ENCODE results near the gene SOS1. TPM values are rescaled to one million over a fixed set of nuclear protein-coding genes. Genes with fewer than 3 reads are reported as not detected.

SOS1 gene
- total and polyA plus RNA-seq, 9 donors: 14.4 to 70.1 (median 41.8) TPM

DNA sequence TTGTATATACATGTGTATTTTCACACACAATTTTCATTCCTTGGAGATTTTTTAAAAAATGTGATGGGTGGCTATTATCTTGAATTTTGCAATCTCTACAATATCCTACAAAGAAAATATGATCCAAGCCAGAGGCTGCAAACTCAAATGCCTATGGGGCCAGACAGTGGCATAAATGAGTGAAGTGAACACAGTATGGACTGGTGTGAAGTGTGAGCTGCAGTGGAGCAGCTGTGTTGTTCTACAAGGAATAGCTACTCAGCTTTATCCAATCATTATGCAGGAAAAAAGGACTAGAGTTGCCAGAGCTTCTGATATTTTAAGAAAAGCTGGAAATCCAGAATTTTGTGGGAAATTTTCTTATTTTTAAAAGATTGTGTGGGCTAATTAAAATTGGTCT is 169.1 kb downstream of the SOS1 start:
- TF ChIP-seq EP300 (IDR thresholded peaks at IDR 0.05) (no peak), POLR2A (IDR thresholded peaks at IDR 0.05) (no peak)
- TF ChIP-seq, protein P1, sequence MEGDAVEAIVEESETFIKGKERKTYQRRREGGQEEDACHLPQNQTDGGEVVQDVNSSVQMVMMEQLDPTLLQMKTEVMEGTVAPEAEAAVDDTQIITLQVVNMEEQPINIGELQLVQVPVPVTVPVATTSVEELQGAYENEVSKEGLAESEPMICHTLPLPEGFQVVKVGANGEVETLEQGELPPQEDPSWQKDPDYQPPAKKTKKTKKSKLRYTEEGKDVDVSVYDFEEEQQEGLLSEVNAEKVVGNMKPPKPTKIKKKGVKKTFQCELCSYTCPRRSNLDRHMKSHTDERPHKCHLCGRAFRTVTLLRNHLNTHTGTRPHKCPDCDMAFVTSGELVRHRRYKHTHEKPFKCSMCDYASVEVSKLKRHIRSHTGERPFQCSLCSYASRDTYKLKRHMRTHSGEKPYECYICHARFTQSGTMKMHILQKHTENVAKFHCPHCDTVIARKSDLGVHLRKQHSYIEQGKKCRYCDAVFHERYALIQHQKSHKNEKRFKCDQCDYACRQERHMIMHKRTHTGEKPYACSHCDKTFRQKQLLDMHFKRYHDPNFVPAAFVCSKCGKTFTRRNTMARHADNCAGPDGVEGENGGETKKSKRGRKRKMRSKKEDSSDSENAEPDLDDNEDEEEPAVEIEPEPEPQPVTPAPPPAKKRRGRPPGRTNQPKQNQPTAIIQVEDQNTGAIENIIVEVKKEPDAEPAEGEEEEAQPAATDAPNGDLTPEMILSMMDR (IDR thresholded peaks at IDR 0.05): no peak
- no peak for DNase-seq
- intact Hi-C loops (cut with DNase I): loop anchor here in 1 of 4 donors (10.0 kb wide), 1 partner anchor 83 kb away; no protein-coding TSS in a partner anchor
- Histone ChIP-seq H3K36me3 (no peaks in the 10 kb centered on the region), H3K4me3 (no peak overlapping the region), H3K27me3 (no peaks in the 10 kb centered on the region), H3K27ac (no peak overlapping the region), H3K9me3 (no peaks in the 10 kb centered on the region), H3K4me1 (ENCODE audit: insufficient read depth) (peaks cover 2% of the 10 kb centered on the region)

DNA sequence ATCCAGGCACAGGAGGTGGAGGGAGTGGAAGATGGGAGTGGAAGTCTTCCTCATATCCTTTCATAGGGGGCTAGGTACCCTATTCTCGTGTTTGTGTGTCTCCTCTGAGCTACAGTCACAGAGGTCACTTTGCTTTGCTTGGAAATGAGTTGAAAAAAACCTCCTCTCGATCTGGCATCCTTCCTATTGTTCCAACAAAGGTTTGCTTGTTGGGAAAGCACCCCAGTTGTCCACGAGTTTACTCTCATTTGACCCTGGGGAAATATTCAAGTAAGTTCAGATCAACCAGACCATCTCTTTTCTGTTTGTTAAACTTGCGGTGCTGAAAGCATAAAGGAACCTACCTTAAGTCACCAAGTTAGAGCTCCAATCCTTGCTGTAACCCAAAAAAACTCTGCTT is 171.9 kb downstream of the SOS1 start:
- DNase-seq: no peak
- Histone ChIP-seq H3K36me3 (no peaks in the 10 kb centered on the region), H3K27ac (no peak overlapping the region), H3K27me3 (no peaks in the 10 kb centered on the region), H3K4me3 (no peak overlapping the region), H3K9me3 (no peaks in the 10 kb centered on the region), H3K4me1 (ENCODE audit: insufficient read depth) (peaks cover 2% of the 10 kb centered on the region)
- 73 to 79% (median 78%) methylated on average over 4 of the region's 4 CpGs for WGBS, 3 donors
- intact Hi-C loops (cut with DNase I): no loop called here
- TF ChIP-seq, protein P1 (IDR thresholded peaks at IDR 0.05): no peak

- no peaks in the 10 kb centered on the region for H3K27me3 ChIP-seq
- WGBS, 3 donors: 83 to 87% (median 86%) methylated on average over 3 of the region's 3 CpGs
- no peaks in the 10 kb centered on the region for H3K9me3 ChIP-seq
- H3K4me1 ChIP-seq (ENCODE audit: insufficient read depth): peaks cover 2% of the 10 kb centered on the region
- intact Hi-C loops (cut with DNase I): no loop called here
- H3K4me3 ChIP-seq: no peak overlapping the region
- H3K27ac ChIP-seq: no peak overlapping the region
- DNase-seq: no peak
- no peak for TF ChIP-seq POLR2A (IDR thresholded peaks at IDR 0.05)
- TF ChIP-seq, protein P1 (IDR thresholded peaks at IDR 0.05): no peak
- TF ChIP-seq EP300 (IDR thresholded peaks at IDR 0.05): no peak
- H3K36me3 ChIP-seq: no peaks in the 10 kb centered on the region
Measured at GRCh38 chr2:38948387-38948882, 172.4 kb downstream of the SOS1 start.

DNA sequence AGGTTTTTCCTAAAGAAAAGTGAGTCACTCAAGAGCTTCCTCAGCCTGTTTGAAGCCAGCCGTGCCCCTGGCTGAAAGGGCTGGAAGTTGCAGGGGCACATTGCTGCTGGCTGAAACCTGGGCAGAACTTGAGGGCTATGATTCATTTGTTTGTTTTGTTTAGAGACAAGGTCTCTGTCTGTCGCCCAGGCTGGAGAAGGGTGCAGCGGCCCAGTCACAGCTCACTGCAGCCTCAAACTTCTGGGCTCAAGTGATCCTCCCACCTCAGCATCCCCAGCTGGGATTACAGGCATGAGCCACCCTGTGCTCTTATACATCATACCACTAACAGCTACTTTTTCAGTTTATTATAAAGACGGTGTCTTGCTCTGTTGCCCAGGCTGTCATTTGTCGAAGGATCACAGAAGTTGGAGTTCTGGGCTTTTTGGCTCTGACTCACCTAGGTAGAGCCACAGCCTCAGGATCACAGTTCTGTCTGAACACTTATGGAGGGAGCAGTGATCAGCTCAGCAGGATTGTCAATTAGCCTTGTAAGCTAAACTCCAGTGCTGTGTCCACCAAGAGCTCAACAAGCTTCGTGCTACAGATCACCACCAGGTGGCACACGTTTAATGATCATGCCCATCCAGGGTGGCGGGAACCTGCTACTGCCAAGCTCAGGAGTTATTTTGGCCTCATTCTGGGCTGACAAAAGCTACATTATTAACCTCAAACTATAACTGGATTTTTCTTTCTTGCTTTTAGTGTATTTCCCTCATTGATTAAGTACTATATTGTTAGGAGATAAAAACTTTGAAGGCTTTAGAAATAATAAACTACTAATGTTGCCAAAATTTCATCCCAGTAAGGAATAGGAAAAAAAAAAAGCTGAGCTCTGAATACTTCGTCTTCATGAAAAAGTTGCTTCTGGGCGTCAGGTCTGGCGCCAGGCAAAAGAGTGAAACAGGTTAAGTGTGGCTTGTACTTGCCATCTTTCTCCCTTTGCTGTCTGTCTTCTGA is 173.3 kb downstream of the SOS1 start:
- WGBS, 3 donors: 44 to 53% (median 47%) methylated on average over 11 of the region's 11 CpGs
- no peaks in the 10 kb centered on the region for H3K9me3 ChIP-seq
- H3K36me3 ChIP-seq: no peaks in the 10 kb centered on the region
- no peak for TF ChIP-seq POLR2A (IDR thresholded peaks at IDR 0.05)
- TF ChIP-seq, protein P1 (IDR thresholded peaks at IDR 0.05): peak; percentile 33 to 49 (median 38)
- H3K4me1 ChIP-seq (ENCODE audit: insufficient read depth): peaks cover 2% of the 10 kb centered on the region
- intact Hi-C loops (cut with DNase I): no loop called here
- no peak overlapping the region for H3K27ac ChIP-seq
- H3K27me3 ChIP-seq: no peaks in the 10 kb centered on the region
- H3K4me3 ChIP-seq: no peak overlapping the region
- DNase-seq: peak; percentile 73 to 80 (median 77)

Data from ovary (tissue), 9 donors.